22Rv1 (cell line): ENCODE data around the gene CROCC.
"Not testable (repeated sequence)": the region's sequence is repeated elsewhere in the genome, so short reads cannot be mapped to it uniquely, and the experiment has no call there.

ENCODE experiments used
- H3K27ac ChIP-seq: fragments of 450-650 bp; 2 replicates; pipeline ENCODE4 v1.5.1; 2017
- CTCF ChIP-seq: fragments of 450-650 bp; IDR thresholded peaks from 2 replicates; pipeline ENCODE4 v1.5.1; 2017; ENCODE audit warnings: mild to moderate bottlenecking
- ZFX ChIP-seq: fragments of 450-650 bp; IDR thresholded peaks from 2 replicates; pipeline ENCODE4 v1.6.1; 2017; ENCODE audit warnings: antibody characterized with exemption, borderline replicate concordance

The CROCC gene

DNA sequence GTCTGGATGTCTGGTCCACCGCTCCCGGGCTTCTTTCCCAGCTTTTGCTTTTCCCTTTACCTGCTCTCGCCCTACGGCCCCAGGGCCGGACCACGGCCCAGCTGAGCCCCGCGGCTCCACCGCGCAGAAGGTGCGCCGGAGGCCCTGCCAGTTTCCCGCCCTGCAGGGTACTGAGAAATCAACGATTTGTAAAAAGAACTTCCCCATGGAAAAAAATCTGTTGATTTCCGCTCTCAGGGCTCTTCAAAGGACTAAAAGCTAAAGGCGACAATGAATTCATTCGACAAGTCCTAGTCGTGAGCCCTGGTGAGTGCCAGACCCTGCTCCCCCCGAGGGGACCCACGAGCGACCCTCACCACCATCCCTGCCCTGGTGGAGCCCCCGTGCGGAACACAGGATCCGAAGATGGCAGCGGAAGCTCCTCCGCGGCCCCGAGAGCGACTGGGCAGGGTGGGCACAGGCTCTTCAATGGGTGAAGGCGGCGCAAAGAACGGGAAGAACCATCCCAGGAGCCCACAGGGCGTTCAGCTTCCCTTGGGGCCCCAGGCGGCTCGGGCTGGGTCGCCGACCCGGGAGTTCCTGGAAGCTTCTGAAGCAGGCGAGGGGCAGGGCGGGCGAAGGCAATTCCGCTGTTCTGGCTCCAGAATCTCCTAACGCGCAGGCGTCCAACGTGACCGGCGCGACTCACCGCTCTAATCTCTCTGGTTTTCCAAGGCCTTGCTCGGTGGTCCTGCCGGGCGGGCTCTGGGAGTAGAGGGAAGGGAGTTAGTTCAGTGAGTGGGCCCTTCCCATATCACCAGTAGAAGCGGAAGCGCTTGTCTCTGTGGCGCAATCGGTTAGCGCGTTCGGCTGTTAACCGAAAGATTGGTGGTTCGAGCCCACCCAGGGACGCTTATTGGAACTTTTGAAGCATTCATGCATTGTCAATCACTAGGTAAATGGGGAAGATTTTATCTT is 32.6 kb upstream of the CROCC start:
- TF ChIP-seq ZFX (no peak), CTCF (no peak)
- peak overlapping the region; percentile 50 for H3K27ac ChIP-seq

- H3K27ac ChIP-seq = not testable (repeated sequence)
Measured at GRCh38 chr1:16890539-16891021, 31.2 kb upstream of the CROCC start.

GRCh38 chr1:16891057-16891456 is 30.7 kb upstream of the CROCC start:
- H3K27ac ChIP-seq = not testable (repeated sequence)

GRCh38 chr1:16892978-16893525 is 28.7 kb upstream of the CROCC start:
- not testable (repeated sequence) for H3K27ac ChIP-seq

DNA sequence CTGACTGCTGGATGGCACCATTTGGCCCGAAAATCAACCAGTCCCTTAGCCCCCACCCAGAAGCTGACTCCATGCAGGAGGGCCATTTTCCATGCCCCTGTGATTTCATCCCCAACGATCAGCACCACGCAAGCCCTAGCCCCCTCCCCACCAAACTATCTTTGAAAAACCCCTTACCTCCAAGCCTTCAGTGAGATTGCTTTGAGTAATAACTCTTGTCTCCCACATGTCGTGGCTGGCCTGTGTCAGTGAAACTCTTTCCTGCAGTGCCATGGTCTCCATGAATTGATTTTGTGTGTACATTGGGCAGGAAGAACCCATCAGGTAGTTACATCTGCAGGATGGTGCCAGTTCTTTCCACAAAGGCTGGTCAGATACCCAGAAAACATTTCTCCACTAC is 27.9 kb upstream of the CROCC start:
- not testable (repeated sequence) for H3K27ac ChIP-seq

DNA sequence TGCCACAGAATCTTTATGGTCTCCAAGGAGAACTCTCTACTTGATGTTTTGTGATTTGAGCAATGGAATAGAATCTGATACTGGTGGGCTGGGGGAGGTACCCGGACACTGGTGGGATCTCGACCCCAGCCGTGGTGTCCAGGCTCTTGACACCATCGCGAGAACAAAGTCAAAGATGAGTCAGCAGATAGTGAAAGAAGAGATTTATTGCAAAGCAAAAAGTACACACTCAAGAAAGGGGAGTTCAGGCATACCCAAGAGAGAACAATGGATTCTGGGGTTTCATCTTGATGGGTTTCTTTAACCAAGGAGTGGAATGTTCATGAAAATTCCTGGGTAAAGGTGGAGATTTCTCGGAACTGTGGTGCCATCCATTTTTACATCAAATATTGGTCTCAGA is 27.4 kb upstream of the CROCC start:
- not testable (repeated sequence) for H3K27ac ChIP-seq

DNA sequence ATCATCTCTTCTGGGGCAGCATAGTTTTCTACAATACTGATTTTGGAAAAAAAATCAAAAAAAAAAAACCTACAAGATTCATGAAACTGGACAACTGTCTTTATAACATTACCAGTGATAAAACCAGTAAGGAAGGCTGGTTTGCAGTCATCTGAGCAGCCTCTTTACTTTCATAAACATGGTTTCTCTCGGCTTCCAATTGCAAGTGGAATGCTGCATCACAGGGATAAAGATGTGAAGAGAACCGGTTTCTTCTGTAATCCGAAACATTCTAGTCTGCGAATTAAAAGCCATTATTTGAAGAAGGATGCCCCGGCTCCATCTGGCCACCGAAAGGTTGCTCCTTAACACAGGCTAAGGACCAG is 26.5 kb upstream of the CROCC start:
- H3K27ac ChIP-seq = peak overlapping the region; percentile 63

GRCh38 chr1:16895598-16896315 is 26.0 kb upstream of the CROCC start, which contains the start of gene RNU1-2:
Gene RNU1-2, plus strand, starts transcription at chr1:16895980.
- peak within 1 kb of the TSS; percentile 84 for H3K27ac ChIP-seq

GRCh38 chr1:16896316-16897055 is 25.2 kb upstream of the CROCC start:
- peak overlapping the region; percentile 84 for H3K27ac ChIP-seq

GRCh38 chr1:16897653-16898052 is 24.1 kb upstream of the CROCC start:
- H3K27ac ChIP-seq = peak overlapping the region; percentile 84

DNA sequence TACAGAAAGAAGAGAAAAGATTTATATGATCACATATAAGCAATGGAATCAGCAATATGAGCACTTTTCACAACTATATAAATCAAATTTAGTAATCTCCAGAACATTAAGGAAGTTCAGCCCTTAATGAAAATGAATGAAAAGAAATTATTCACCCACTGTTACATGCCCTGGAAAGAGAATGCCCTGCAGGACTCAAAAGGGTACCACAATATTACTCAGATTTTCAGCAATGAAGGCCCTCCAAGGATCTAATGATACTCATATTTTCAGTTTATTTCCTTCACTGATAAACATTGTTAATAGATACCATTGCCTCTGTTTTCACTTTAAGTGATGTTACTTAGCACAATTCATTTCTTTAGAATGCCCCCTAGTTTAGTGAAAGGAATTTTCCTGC is 23.4 kb upstream of the CROCC start:
- H3K27ac ChIP-seq = peak overlapping the region; percentile 84

DNA sequence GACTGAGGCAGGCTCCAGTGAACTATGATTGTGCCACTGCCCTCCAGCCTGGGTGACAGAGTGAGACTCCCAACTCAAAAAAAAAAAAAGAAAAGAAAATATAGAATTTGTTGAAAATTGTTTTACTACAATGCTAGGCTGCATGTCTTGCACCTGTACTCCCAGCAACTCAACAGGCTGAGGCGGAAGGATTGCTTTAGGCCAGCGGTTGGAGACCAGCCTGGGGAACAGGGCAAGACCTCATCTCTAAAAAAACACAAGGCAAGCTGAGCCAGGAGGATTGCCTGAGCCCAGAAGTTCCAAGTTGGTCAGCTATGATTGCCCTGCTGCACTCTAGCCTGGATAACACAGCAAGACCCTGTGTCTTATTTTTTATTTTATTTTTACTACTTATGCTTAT is 22.7 kb upstream of the CROCC start:
- H3K27ac ChIP-seq = not testable (repeated sequence)

DNA sequence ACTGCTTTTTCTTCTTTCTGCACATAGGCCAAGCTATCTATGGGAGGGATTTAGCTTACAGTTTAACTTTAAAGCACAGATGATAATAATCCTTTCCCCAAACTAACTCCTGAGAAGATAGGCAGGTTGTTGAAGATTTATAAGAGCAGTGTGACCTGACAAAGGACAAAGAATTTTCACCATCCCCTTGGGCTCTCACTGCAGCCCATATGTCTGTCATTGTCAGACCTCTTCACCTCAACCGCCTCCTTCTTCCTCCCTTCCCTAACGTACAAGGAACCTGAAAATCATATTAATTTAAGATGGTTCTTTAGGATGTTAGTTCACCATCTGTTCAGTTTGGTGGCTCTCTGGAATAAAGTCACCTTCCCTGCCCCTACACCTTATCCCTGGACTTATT is 21.0 kb upstream of the CROCC start:
- peak overlapping the region; percentile 25; the same call in 1 of the 2 replicates for H3K27ac ChIP-seq
- no peak for TF ChIP-seq ZFX
- TF ChIP-seq CTCF = no peak

- H3K27ac ChIP-seq = not testable (repeated sequence)
Measured at GRCh38 chr1:16901371-16901770, 20.4 kb upstream of the CROCC start.
